ENCODE measurements around the gene SNX9.

The SNX9 gene

DNA sequence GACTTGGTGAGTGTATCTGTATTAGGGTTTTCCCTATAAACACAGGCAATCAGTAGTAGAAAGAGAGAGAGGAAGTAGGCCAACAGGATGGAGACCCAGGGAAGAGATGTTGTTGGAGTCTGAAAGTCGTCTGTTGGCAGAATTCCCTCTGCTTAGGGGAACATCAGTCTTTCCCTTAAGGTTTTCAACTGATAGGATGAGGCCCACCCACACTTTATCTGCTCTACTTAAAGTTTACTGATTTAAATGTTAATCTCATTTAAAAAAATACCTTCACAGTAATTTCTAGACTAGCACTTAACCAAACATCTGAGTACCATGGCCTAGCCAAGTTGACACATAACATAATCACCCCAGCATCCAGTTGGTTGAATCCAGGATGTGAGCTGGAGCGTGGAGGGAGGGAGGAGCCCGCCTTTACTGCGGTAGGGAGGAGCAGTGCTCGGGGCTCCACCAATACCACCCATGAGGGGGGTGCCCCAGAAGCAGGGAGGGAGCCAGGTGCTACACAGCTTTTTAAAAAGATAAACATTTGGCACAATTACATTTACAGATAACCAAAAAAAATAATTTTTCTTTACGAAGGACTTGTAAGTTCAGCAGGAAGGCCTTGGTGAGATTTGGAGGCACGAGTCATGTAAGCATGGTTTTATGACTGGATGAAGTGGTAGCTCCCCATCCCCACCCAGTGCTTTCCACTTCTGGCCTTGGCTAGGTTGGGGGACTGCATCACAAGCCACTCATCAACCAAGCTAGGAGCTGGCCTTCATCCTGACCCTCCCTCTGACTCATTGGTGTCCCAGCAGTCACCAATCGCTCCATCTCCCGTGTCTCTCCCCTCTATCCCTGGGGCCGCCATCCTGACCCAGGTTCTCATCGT lies 18.4 kb upstream of the SNX9 start:
- DNase-seq (ENCODE audit: low read depth in 2 of 2) = no peak

DNA sequence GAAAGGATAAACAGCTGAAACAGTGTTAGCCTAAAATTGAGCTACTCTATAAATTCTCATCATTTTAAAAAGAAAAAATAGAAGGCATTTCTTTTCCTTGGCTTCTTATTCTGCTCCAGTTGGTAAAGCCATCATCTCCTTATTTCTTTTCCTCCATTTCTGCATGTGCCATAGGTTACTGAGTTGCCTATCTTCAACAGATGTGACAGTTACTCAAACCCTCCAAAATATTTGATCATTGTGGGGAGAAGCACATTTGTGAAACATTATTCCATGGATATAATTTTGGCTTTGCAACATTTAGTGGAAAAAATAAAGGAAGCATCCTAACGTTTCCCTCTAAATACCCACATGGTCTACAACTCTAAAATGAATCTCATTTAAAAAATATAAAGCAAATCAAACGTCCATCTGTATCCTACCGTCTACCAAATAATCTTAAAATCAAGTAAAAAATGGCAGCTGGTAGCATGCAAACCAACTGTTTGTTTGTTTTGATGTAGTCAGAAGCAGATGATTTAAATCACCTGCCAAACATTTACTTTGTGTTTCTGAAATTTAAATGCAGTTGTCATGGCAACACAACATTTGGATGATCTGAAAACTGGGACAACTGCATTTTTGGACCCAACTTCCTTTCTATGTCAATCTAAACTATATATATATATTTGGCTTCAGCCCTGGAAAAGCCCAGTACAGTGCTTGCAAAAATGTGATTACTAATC lies 16.8 kb upstream of the SNX9 start:
- DNase-seq (ENCODE audit: low read depth in 2 of 2) = no peak

GRCh38 chr6:157806856-157807215 lies 16.2 kb upstream of the SNX9 start:
- no peak for DNase-seq (ENCODE audit: low read depth in 2 of 2)

GRCh38 chr6:157808405-157808950 lies 14.6 kb upstream of the SNX9 start:
- DNase-seq (ENCODE audit: low read depth in 2 of 2) = no peak

GRCh38 chr6:157809613-157810012 lies 13.4 kb upstream of the SNX9 start:
- DNase-seq (ENCODE audit: low read depth in 2 of 2) = no peak

DNA sequence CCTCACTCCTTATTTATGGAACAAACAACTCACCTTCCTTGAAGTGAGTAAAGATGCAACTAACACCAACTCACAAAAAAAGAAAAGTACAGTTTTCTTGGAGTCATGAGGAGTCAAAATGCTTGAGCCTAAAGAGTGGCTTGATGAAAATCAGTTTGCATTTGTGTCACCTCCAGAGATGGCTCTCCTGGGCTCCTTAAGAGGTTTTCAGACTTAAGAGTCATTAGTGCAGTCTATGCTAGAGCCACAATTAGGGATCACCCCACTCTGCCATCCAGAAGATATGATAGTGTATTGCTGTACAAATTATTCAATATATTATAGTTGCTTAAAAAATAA lies 11.9 kb upstream of the SNX9 start:
- DNase-seq (ENCODE audit: low read depth in 2 of 2) = no peak

GRCh38 chr6:157811476-157812173 lies 11.4 kb upstream of the SNX9 start:
- no peak for DNase-seq (ENCODE audit: low read depth in 2 of 2)

DNA sequence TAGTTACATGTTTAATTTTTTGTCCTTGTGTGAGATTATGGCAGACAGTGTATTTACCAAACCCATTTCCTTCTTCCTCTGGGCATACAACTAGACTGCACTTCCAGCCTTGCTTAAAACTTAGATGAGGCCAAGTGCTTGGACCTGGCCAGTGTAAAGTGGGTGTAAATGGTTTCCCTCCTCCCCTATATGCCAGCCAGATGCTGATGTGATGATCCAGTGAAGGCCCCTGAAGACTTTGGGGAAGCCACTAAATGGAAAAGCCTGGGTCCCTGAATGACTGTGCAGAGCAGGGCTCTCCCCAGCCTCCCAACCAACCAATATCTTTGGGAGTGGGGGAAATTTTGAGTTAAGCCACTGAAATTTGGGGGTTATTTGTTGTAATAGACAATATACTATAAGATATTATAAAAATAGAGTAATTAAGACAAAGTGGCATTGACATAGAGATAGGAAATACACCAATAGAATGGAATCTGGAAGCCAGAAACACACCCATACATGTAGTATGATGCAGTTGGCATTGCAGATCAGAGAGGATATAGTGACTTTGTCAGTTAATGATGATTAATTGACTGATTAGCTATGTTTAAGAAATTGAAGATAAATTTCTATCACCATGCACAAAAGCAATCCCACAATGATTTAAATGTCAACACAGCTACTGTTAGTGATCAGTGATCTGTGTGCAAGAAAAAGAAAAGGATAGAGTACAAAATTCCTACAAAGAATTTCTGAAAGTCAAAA lies 10.4 kb upstream of the SNX9 start:
- DNase-seq (ENCODE audit: low read depth in 2 of 2) = no peak

GRCh38 chr6:157813191-157813590 lies 9.9 kb upstream of the SNX9 start:
- DNase-seq (ENCODE audit: low read depth in 2 of 2) = no peak

DNA sequence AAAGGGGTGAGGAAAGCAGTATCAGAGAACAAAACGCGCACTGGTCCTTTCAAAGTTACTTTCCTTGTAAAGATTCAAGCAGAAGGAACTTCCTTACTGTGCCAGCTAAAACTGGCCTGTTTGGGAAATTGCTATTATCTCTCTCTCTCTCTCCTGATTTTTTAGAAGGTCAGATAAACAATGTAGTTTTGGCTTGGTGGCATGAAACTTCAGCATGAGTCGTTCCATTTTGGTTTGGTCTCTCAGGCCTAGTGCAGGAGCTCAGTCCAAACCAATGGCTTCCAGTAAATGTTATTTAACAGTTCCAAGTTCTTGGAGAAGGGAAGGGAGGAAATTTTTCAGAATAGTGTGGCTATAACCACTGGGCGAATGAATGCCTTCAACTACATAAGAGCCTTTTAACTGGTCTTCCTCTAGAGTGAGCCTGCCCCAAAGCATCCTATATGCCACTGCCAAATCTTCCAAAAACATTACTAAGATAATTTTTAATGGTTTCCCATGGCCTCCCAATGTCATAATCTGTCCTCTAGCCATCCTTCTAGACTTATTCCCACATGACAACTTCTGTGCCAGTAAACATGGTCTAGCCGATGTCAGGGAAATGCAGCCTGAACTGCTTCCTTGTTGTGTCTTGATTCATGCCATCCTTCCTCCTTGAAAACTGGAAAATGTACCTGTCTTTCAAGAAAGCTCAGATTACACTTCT lies 9.1 kb upstream of the SNX9 start:
- peak in 1 of 2 experiments; percentile 33 for DNase-seq (ENCODE audit: low read depth in 2 of 2)

GRCh38 chr6:157814883-157815282 lies 8.2 kb upstream of the SNX9 start:
- no peak for DNase-seq (ENCODE audit: low read depth in 2 of 2)

- no peak for DNase-seq (ENCODE audit: low read depth in 2 of 2)
Measured at GRCh38 chr6:157821342-157822033, 1.6 kb upstream of the SNX9 start.

- DNase-seq (ENCODE audit: low read depth in 2 of 2) = no peak
Measured at GRCh38 chr6:157822245-157823000, 623 bp upstream of the SNX9 start.

DNA sequence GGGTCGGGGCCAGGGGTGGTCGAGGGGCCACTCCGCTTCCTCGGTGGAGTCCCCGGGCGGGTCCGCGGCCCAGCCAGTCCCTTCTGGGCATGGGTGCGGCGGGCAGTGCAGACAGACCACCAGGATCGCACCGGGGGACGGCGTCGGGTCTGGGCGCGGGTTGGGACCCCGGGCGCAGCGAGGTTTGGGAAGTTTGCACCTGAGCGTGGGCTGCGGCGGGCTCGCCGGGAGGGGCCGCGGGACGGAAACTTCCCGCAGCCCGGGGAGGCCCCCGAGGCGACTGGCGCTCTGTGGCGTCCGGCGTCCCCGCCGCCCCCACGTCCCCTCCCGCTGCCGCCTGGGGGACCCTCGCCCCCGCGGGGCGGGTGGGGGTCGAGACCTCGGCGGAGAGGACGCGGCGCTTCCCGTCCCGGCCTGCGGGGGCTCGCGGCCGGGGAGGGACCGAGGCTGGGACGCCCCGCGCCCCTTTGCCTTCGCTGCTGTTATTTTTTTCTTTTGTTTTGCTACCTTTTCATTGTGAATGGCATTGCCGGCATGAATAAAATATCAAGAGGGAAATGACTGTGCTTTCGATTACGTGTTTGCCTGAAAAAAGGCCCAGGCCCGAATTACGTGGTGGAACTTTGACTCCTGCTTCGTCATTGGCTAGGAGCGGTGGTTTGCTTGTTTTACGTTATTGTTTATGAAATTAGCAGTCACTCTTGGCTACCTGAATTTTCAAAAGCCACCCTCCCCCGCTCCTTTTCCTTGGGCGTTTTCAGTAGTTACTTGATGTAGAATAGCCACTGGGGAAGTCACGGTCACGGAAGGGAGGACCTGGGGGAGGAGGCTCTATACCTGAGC lies 703 bp downstream of the SNX9 start:
- DNase-seq (ENCODE audit: low read depth in 2 of 2) = no peak

DNA sequence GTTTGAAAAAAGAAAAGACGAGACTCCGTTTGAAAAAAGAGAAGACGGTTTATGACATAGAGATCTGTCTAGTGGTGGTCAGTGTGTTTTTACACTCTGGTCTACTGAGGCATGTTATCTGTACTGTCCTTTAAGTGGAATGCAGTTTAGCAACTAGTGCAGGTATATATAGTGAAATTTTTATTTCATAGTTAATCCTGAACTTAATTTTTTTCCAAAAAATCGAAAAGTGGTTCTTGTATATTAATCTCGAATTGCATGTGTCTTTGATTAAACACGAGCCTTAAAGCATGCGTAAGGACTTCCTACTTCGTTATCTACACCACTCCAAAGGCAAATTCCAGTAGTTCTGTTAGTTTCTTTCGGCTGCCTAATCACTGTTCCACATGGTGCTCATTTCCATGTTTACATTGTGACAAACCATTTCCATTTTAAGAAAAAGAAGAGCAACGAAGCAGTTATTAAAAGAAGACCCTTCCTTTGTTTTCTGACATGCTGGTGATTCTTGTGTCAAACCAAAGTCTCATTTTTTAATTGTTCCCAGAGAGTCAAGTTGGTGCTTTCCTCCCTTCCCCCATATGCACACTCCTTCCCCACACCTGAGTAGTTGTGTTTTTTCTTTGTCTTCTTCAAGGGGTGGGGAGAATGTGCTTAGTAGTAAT lies 2.3 kb downstream of the SNX9 start:
- DNase-seq (ENCODE audit: low read depth in 2 of 2) = no peak

GRCh38 chr6:157830354-157831017 lies 7.4 kb downstream of the SNX9 start:
- DNase-seq (ENCODE audit: low read depth in 2 of 2) = no peak

DNA sequence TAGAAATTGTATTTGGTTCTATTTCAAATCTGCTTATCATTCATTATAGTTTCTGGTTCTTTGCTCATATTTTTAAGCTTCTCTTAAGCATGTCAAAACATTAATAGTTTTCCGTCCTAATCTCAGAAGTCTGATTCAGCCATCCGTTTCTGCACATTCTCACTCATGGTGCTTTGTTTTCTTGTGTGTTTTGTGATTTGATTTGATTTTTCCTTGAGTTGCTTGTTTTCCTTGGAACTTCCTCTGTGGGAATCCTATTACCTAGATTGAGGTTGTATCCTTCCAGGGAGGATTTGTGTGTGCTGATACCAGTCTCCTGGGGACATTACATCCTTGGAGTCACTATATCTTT lies 7.9 kb downstream of the SNX9 start:
- DNase-seq (ENCODE audit: low read depth in 2 of 2) = no peak

Data from fibroblast of skin of left biceps (primary cell).